GM18508 (cell line): Measurements from ENCODE around the gene CPVL.

Source experiments
- ATAC-seq: cut with Tn5 transposase; IDR thresholded peaks from one replicate; pipeline ENCODE4 v1.9.1; 2021; ENCODE audit warnings: moderate number of reproducible peaks; ENCODE audit not compliant: insufficient read depth, unreplicated experiment

The CPVL gene

DNA sequence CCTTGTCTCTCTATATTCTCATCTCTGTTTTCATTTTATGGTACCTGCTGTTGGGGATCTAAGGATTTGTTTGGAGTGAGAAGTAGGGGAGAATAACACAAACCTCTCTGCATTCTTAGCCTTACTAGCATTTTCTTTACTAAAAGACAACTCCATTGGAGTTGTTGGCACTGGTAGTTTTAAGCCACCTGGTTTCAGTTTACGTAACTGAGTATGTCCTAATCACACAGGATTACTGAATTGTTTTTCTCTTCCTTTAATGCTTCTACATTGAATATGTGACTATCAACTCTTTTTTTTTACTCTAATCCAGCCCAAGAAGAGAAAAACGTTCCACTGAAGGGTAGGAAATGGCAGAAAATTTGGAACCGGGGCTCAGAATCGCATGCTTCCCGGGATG, 158.2 kb downstream of the CPVL start:
- ATAC-seq: no peak

DNA sequence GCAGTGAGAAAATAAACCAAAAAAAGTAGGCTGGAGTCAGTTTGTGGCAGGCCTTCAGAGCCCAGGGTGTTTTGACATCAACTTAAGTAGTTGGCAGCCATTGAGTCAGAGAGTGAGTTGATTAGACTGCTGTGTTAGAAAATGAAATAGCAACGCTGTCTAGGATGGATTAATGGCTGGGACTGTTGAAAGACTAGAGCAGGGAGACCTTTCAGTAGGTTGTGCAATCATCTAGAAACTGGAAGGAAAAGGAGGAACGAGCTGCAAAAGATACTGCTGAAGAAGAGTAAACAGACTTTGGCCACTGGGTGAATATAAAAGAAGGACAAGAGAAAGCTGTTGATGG, 159.6 kb downstream of the CPVL start:
- ATAC-seq: no peak

DNA sequence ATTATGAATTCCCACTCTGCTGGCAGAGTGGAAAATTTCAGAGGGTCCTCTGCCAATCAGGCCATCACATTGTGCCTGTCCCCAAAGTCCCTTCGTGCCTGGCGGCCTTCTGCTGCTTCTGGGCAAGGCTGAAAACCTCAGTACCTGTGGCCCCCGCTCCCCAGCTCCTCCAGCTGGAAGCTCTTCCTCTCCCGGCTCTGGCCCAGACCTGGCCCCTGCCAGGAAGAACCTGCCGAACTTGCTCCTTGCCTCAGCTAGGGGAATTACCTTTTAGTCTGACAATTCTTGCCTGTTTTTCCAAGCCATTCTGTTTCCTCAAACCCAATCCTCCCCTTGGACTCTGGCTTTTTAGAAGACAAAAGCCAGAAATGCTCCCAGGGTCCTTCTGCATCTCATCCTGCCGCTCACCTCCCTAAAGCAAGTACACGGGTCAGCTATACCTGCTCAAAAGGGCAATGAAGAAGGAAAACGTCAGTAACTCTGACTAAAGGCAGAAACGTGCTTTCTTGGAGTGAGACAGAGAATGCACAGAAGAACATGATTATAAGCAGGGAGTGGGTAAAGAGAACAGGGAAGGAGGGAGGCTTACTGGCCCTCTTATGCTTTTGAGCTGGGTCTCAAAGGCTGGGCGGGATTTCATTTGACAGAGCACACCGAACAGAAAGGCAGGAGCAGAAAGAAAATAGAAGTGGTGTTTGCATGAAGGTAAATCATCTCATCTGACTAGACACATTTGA, 160.1 kb downstream of the CPVL start:
- no peak for ATAC-seq

DNA sequence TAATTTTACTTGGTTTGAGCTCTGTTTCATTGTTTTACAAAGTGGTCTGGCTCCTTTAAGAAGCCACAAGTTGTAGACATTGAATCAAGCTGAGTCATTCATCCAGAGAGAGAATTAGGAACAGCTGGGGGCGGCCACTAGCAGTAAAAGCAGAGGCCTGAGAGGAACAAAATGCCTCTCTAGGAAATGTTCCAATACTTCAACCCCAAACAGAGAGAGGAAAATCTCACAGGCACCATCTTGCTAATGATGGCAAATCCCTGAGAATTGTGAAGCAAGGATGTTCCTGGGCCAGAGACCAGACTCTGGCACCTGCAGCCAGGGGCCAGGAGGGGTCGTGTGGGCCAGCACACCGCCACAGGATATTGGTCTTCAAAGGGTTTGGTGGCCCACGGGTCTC, 161.7 kb downstream of the CPVL start:
- ATAC-seq: no peak

GRCh38 chr7:28984217-28984616, 162.1 kb downstream of the CPVL start:
- no peak for ATAC-seq

- ATAC-seq: no peak
Measured at GRCh38 chr7:28983396-28984190, 162.7 kb downstream of the CPVL start.

GRCh38 chr7:28981161-28981465, 165.2 kb downstream of the CPVL start:
- no peak for ATAC-seq

DNA sequence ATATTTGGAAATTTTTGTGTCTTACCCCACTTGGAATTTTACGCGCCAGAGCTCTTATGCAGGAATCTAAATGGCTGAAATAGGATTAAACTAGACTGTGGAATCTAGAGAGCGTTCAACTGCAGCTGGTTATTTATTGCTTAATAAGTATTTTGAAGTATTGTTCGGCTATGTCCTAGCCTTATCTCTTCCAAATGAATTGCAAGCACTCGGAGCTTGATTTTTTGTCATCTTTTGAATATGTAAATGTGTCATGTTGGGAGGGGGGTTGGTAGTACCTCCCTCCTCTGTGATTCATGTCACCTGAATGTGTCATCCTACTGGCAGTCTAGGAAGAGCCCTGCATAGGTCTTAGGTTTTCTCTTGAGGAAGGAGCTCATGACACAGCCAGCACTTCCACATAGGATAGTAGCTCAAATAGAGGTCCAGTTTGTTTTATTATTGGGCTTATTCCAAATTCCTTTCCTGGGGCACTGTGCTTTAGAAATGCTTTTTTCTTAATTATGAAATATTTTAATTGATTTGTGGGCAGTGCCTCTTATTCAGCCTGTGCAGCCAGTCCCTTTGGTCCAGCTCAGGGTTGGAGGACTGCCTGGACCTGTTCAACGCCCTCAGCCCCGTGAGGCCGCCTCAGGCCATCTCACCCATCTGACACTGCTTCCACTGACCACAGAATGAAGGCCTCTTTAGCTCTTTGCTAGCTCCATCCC, 165.7 kb downstream of the CPVL start:
- no peak for ATAC-seq

DNA sequence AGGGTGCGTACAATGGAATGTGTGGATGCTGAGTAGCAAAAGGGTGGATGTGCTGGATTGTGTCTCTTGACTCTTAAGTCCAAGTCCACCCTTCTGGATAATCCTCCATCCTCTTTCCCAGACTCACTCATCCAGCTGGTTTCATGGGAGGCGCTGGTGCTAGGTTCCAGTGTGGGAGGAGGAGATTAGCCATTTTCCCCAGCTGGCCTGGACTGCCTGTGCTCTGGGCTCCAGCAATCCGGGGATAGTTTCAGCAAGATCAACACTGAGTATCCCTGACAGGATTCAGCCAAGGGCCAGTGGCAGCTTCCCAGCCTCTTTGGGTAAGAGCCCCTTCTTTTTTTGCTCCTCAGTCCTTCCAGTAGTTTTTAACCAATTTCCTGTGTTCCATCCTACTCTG, 166.6 kb downstream of the CPVL start:
- ATAC-seq: no peak

- ATAC-seq: no peak
Measured at GRCh38 chr7:28977881-28978280, 168.5 kb downstream of the CPVL start.

- no peak for ATAC-seq
Measured at GRCh38 chr7:28976022-28976421, 170.3 kb downstream of the CPVL start.

GRCh38 chr7:28973591-28973990, 172.7 kb downstream of the CPVL start:
- no peak for ATAC-seq

DNA sequence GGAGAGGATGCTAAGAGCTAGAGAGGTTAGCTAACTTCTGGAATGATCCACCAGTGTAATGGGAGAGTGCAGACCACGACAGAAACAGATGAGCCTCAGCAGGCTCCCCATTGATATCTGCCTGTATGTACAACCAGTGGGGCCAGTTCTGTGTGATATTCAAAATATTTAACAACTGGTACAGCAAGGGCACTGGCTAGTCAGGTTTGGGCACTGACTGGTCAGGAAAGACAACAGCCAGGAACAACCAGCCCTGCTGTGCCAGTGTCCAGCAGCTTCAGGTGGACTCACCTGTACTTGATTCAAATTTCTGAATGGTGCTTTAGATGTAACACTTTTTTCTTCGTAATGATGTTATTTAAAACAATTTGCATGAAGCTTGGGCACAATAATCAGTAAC, 182.3 kb downstream of the CPVL start:
- no peak for ATAC-seq

- ATAC-seq: no peak
Measured at GRCh38 chr7:28961972-28962371, 184.4 kb downstream of the CPVL start.

DNA sequence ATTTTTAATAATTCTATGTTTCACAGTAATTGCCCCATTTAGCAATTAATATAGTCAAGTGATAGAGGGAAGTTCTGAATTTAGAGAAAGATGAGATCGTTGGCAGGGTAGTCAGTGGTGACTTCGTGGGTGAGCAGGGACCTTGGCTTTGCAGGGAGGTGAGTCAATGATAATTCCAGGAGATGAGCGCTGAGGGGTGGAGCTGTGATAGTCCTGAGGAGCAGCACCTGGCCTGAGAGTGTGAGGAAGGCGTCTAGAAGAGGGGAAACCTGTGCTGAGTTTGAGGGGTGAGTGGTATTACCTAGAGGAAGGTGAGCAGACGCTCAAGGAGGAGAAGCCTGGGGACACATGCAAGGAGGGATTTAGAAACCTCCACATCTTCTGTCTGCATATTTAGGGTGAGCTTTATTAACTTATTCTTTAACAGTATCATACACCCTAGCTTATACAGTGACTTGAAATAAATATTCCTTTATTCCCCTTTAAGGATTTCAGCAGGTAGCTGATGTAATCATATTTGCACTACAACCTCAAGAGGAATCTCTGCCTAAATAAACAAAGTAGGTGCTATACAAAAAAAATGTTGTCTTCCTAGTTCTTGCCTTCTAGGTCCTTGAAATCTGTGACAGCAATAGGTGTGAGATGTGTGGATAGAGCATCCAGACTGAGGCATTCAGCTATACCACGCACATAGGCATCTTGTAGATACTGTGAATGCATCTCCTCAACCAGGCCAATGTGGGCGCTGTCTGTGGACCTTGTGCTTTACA, 186.1 kb downstream of the CPVL start:
- ATAC-seq: no peak

DNA sequence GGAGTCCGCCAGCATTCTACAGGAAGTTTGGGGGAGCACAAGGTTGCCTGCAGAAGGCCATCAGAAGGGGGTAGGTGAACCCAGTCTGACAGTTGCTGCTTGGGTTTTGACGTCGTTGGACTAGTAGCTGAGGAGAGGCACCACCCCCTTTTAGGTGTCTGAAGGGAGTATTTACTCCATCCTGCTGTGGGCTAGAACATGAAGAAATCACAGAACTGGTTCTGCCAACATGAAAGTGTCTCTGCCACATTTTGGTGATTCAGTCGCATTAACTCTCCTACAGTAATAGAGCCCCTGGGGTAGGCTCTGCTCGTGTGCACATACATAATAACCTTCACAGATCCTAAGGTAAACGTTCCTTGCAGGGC, 187.4 kb downstream of the CPVL start:
- ATAC-seq: no peak

GRCh38 chr7:28958235-28958979, 187.9 kb downstream of the CPVL start, which contains the start of gene TRIL:
TSS of gene TRIL (minus strand) at chr7:28958330. CDS start at chr7:28958046, 284 bp downstream.
- no peak for ATAC-seq

- ATAC-seq: no peak
Measured at GRCh38 chr7:28957751-28958234, 188.5 kb downstream of the CPVL start.

GRCh38 chr7:28957064-28957750, 189.1 kb downstream of the CPVL start:
- ATAC-seq: no peak
